IMR-90 (cell line): ENCODE results near the gene AKAP13. TPM values are rescaled to one million over a fixed set of nuclear protein-coding genes. Genes with fewer than 3 reads are reported as not detected.

Experiments used
- ATAC-seq: fragments of 200-7000 bp; cut with Tn5 transposase; 2 replicates; pipeline ENCODE4 v1.9.1; 2020; ENCODE audit warnings: low read depth, mild to moderate bottlenecking, moderate library complexity
- BruUV-seq: library from RNA; stranded (reverse); fragments of 400-500 nt; replicated peaks from 2 replicates; lab custom pipeline; 2021; lab: Mats Ljungman, UMichigan
- CTCF ChIA-PET: fragments of 300-600 bp; formaldehyde crosslinking; extraction: SDS; loops from one replicate; lab custom pipeline; 2021; ENCODE audit warnings: antibody characterized with exemption; lab: Yijun Ruan, JAX
- POLR2A ChIA-PET: fragments of 300-600 bp; sonication (Branson Sonifier 250); formaldehyde crosslinking; loops from one replicate; lab custom pipeline; 2022; ENCODE audit warnings: antibody characterized with exemption; ENCODE audit not compliant: unreplicated experiment; lab: Charles Lee
- DNase-seq: peaks from one replicate; pipeline ENCODE4 v3.0.0; 2013
- H2AFZ ChIP-seq: replicated peaks from 2 replicates; pipeline ENCODE3; 2013; ENCODE audit warnings: low read length, mild to moderate bottlenecking; ENCODE audit not compliant: poor library complexity
- H2AK5ac ChIP-seq: 2 replicates; pipeline ENCODE4 v1.6.1; 2013; ENCODE audit warnings: low read depth, low read length, inconsistent platforms
- H2AK9ac ChIP-seq: replicated peaks from 2 replicates; pipeline ENCODE3; 2013; ENCODE audit warnings: mild to moderate bottlenecking, low read depth, low read length, moderate library complexity; ENCODE audit not compliant: poor library complexity
- H2BK120ac ChIP-seq: 2 replicates; pipeline ENCODE4 v1.6.1; 2013; ENCODE audit warnings: low read depth, low read length, inconsistent platforms
- H2BK15ac ChIP-seq: 3 replicates; pipeline ENCODE4 v1.6.1; 2013; ENCODE audit warnings: low read depth, low read length, inconsistent platforms
- H2BK20ac ChIP-seq: 2 replicates; pipeline ENCODE4 v1.6.1; 2013; ENCODE audit warnings: low read depth, mild to moderate bottlenecking, inconsistent platforms, low read length, moderate library complexity
- H2BK5ac ChIP-seq: 2 replicates; pipeline ENCODE4 v1.6.1; 2013; ENCODE audit warnings: mild to moderate bottlenecking, low read depth, low read length, inconsistent platforms; ENCODE audit not compliant: poor library complexity, severe bottlenecking
- H3K14ac ChIP-seq: replicated peaks from 2 replicates; pipeline ENCODE4 v1.6.1; 2013; ENCODE audit warnings: low read depth, low read length, inconsistent platforms
- H3K18ac ChIP-seq: 2 replicates; pipeline ENCODE4 v1.6.1; 2013; ENCODE audit warnings: low read depth, low read length, control low read depth
- H3K23ac ChIP-seq: 2 replicates; pipeline ENCODE4 v1.6.1; 2013; ENCODE audit warnings: low read depth, low read length, inconsistent platforms
- H3K27ac ChIP-seq: 2 replicates; pipeline ENCODE4 v1.5.1; 2013; ENCODE audit warnings: mild to moderate bottlenecking, control low read depth, low read length; ENCODE audit not compliant: insufficient read depth
- H3K27me3 ChIP-seq: 2 replicates; pipeline ENCODE4 v1.6.1; 2013; ENCODE audit warnings: low read length; ENCODE audit not compliant: control insufficient read depth, insufficient read depth
- H3K36me3 ChIP-seq: 2 replicates; pipeline ENCODE4 v1.6.1; 2013; ENCODE audit warnings: low read length, mixed read lengths; ENCODE audit not compliant: control insufficient read depth, insufficient read depth
- H3K4ac ChIP-seq: 2 replicates; pipeline ENCODE4 v1.6.1; 2013; ENCODE audit warnings: low read depth, low read length, inconsistent platforms
- H3K4me1 ChIP-seq: 2 replicates; pipeline ENCODE4 v1.6.1; 2013; ENCODE audit warnings: low read length, mixed read lengths; ENCODE audit not compliant: control insufficient read depth, insufficient read depth
- H3K4me2 ChIP-seq: 2 replicates; pipeline ENCODE4 v1.6.1; 2013; ENCODE audit warnings: low read depth, mild to moderate bottlenecking, control low read depth, low read length, moderate library complexity
- H3K4me3 ChIP-seq: 2 replicates; pipeline ENCODE4 v1.5.1; 2013; ENCODE audit warnings: low read depth, mild to moderate bottlenecking, control low read depth, low read length, moderate library complexity; ENCODE audit not compliant: insufficient read depth
- H3K56ac ChIP-seq: 2 replicates; pipeline ENCODE4 v1.6.1; 2013; ENCODE audit warnings: low read length, inconsistent platforms; ENCODE audit not compliant: insufficient read depth; ENCODE audit errors: extremely low read depth
- H3K79me1 ChIP-seq, 2 experiments: 2 replicates each; pipeline ENCODE4 v1.6.1; 2013; ENCODE audit warnings: low read length in 2 of 2, inconsistent platforms in 1 of 2, low read depth in 1 of 2
- H3K9ac ChIP-seq: 2 replicates; pipeline ENCODE4 v1.6.1; 2013; ENCODE audit warnings: low read depth, low read length, control low read depth
- H3K9me1 ChIP-seq: 2 replicates; pipeline ENCODE4 v1.6.1; 2013; ENCODE audit warnings: low read length, inconsistent platforms; ENCODE audit not compliant: insufficient read depth
- H3K9me3 ChIP-seq: 2 replicates; pipeline ENCODE4 v1.6.1; 2013; ENCODE audit warnings: low read length; ENCODE audit not compliant: control insufficient read depth, insufficient read depth
- H4K20me1 ChIP-seq: 2 replicates; pipeline ENCODE4 v1.6.1; 2013; ENCODE audit warnings: low read length, inconsistent platforms; ENCODE audit not compliant: insufficient read depth
- H4K5ac ChIP-seq: 2 replicates; pipeline ENCODE4 v1.6.1; 2013; ENCODE audit warnings: mild to moderate bottlenecking, low read depth, low read length, control low read depth
- H4K8ac ChIP-seq, 2 experiments: 2 replicates each; pipeline ENCODE4 v1.6.1; 2013; ENCODE audit warnings: low read depth in 2 of 2, low read length in 2 of 2, control low read depth in 1 of 2, inconsistent platforms in 1 of 2
- H4K91ac ChIP-seq: 2 replicates; pipeline ENCODE4 v1.6.1; 2013; ENCODE audit warnings: low read depth, low read length, inconsistent platforms; ENCODE audit not compliant: insufficient read depth
- CEBPB ChIP-seq: IDR thresholded peaks from 2 replicates; pipeline ENCODE4 v1.6.1; 2012; ENCODE audit warnings: low read depth, low read length, improper control_type of control experiment
- CHD1 ChIP-seq: IDR thresholded peaks from 2 replicates; pipeline ENCODE4 v1.6.1; 2012; ENCODE audit warnings: low read depth, low read length, improper control_type of control experiment
- FOS ChIP-seq: fragments of 150-350 bp; IDR thresholded peaks from 2 replicates; pipeline ENCODE4 v1.6.1; 2016; ENCODE audit warnings: low read depth, low read length
- MAFK ChIP-seq: IDR thresholded peaks from 2 replicates; pipeline ENCODE4 v1.6.1; 2012; ENCODE audit warnings: low read depth, low read length, improper control_type of control experiment
- NFE2L2 ChIP-seq: fragments of 150-350 bp; IDR thresholded peaks from 2 replicates; pipeline ENCODE4 v1.6.1; 2016; ENCODE audit warnings: low read depth, mild to moderate bottlenecking, low read length
- RAD21 ChIP-seq: IDR thresholded peaks from 2 replicates; pipeline ENCODE4 v1.6.1; 2012; ENCODE audit warnings: low read length, improper control_type of control experiment
- RCOR1 ChIP-seq: IDR thresholded peaks from 2 replicates; pipeline ENCODE4 v1.6.1; 2012; ENCODE audit warnings: mild to moderate bottlenecking, low read length, improper control_type of control experiment; ENCODE audit not compliant: insufficient replicate concordance
- SMC3 ChIP-seq: fragments of 150-350 bp; IDR thresholded peaks from 2 replicates; pipeline ENCODE4 v1.6.1; 2016; ENCODE audit warnings: low read depth, mild to moderate bottlenecking, antibody characterized with exemption, low read length, moderate library complexity
- WGBS, 2 experiments: methylation state at CpG; one replicate each; pipeline versions ENCODE4 v1.1.5 to v1.1.7; 2013; ENCODE audit warnings: missing lambda C conversion rate in 2 of 2; ENCODE audit not compliant: insufficient read length in 1 of 2; ENCODE audit errors: extremely low coverage in 2 of 2; 5-methylcytosine and 5-hydroxymethylcytosine counted together
- dilution Hi-C: fragments of 300-500 bp; cut with HindIII; formaldehyde crosslinking; loops from one replicate; pipeline ENCODE4 v1.14.3; 2018; ENCODE audit warnings: low sequenced_read_pairs; ENCODE audit not compliant: unreplicated experiment
- in situ Hi-C: fragments of 300-500 bp; cut with MboI; formaldehyde crosslinking; loops from 3 replicates; pipeline ENCODE4 v1.14.3; 2019; ENCODE audit warnings: low sequenced_read_pairs, inconsistent platforms, mixed read lengths
- intact Hi-C: fragments of 100-400 bp; cut with micrococcal nuclease; formaldehyde crosslinking; loops from 2 replicates; pipeline ENCODE4 v1.10.0; 2022
- polyA plus RNA-seq, 3 experiments: library from polyadenylated mRNA; depleted of rRNA; stranded (reverse); fragments of >200 nt; gene quantifications; 2 replicates each; pipeline ENCODE4 v1.2.3, GENCODE V29; 2012; ENCODE audit warnings: low replicate concordance in 1 of 3
- total RNA-seq: library from RNA; depleted of rRNA; stranded (reverse); fragments of >200 nt; gene quantifications from 2 replicates; pipeline ENCODE4 v1.2.3, GENCODE V29; 2012
- TF ChIP-seq, protein P1 (sequence below): fragments of 150-350 bp; IDR thresholded peaks from 2 replicates; pipeline ENCODE4 v1.6.1; 2016; ENCODE audit warnings: low read depth, mild to moderate bottlenecking, low read length, moderate library complexity, borderline replicate concordance
- TF ChIP-seq, protein P2 (sequence below): fragments of 150-350 bp; IDR thresholded peaks from 2 replicates; pipeline ENCODE4 v1.6.1; 2017; ENCODE audit warnings: mild to moderate bottlenecking, antibody characterized with exemption, low read length, low read depth

AKAP13 gene
- total and polyA plus RNA-seq, 2 of the 4 experiments (the other 2 are of a cell fraction), result 10.4 to 46.4 TPM

DNA sequence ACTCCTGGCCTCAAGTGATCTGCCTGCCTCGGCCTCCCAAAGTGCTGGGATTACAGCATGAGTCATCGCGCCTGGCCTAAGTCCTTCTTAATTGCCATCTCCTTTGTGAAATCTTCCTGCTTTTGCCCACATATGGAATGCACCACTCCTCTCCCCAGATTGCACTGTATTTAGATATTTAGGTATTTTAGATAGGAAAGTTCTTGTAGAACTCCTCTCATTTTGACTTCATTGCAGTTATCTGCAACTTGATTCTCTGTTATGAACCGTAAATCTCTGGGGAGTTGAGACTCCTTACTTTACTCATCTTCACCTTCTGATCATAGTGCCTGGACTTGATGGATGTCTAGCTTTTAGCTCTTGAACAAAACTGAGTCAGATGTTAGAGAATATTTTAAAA lies 150.7 kb downstream of the AKAP13 start:
- H4K20me1 ChIP-seq, result peaks cover 5% of the 10 kb centered on the region; the same call in 1 of the 2 replicates
- peak; percentile 51 for ATAC-seq
- no peak overlapping the region for H3K23ac ChIP-seq
- WGBS, 2 experiments, result no CpG with 5 or more reads among the region's 4 CpGs
- H3K18ac ChIP-seq, result no peak overlapping the region
- H4K5ac ChIP-seq, result no peak overlapping the region
- H3K4me3 ChIP-seq, result no peak overlapping the region
- BruUV-seq, result no TSS peak
- H2AFZ ChIP-seq, result no peak overlapping the region
- no peak overlapping the region for H3K56ac ChIP-seq
- no peak overlapping the region for H2AK9ac ChIP-seq
- CTCF ChIA-PET, result interaction anchor here (1.4 kb wide), 1 partner anchor 80 kb away, joined by 3 read pairs; no protein-coding TSS in a partner anchor
- H2BK5ac ChIP-seq, result no peak overlapping the region
- H2AK5ac ChIP-seq, result no peak overlapping the region
- peaks cover 6% of the 10 kb centered on the region for H3K36me3 ChIP-seq
- no peak overlapping the region for H4K91ac ChIP-seq
- no peak overlapping the region for H3K4ac ChIP-seq
- H2BK120ac ChIP-seq, result no peak overlapping the region
- no peaks in the 10 kb centered on the region for H3K9me3 ChIP-seq
- H3K9ac ChIP-seq, result no peak overlapping the region
- TF ChIP-seq, protein P1, sequence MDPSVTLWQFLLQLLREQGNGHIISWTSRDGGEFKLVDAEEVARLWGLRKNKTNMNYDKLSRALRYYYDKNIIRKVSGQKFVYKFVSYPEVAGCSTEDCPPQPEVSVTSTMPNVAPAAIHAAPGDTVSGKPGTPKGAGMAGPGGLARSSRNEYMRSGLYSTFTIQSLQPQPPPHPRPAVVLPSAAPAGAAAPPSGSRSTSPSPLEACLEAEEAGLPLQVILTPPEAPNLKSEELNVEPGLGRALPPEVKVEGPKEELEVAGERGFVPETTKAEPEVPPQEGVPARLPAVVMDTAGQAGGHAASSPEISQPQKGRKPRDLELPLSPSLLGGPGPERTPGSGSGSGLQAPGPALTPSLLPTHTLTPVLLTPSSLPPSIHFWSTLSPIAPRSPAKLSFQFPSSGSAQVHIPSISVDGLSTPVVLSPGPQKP, result no peak
- TF ChIP-seq FOS, result no peak
- no peak for TF ChIP-seq CHD1
- no peak for TF ChIP-seq SMC3
- TF ChIP-seq, protein P2, sequence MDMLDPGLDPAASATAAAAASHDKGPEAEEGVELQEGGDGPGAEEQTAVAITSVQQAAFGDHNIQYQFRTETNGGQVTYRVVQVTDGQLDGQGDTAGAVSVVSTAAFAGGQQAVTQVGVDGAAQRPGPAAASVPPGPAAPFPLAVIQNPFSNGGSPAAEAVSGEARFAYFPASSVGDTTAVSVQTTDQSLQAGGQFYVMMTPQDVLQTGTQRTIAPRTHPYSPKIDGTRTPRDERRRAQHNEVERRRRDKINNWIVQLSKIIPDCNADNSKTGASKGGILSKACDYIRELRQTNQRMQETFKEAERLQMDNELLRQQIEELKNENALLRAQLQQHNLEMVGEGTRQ, result no peak
- TF ChIP-seq RCOR1, result no peak
- no peak for TF ChIP-seq CEBPB
- no peak for TF ChIP-seq MAFK
- no peak for TF ChIP-seq NFE2L2
- TF ChIP-seq RAD21, result no peak
- in situ Hi-C loops (no loop called here), intact Hi-C loops (no loop called here), dilution Hi-C loops (no loop called here)
- POLR2A ChIA-PET, result no interaction called here
- peaks cover 19% of the 10 kb centered on the region for H3K9me1 ChIP-seq
- no peak overlapping the region for H3K14ac ChIP-seq
- peak; percentile 80 for DNase-seq
- no peak overlapping the region; the same call in 1 of the 2 replicates for H3K27ac ChIP-seq
- no peaks in the 10 kb centered on the region for H3K27me3 ChIP-seq
- no peak overlapping the region for H3K4me2 ChIP-seq
- H2BK15ac ChIP-seq, result no peak overlapping the region
- H3K79me1 ChIP-seq, result peaks cover 29 to 63% of the 10 kb centered on the region in 2 experiments
- no peak overlapping the region for H2BK20ac ChIP-seq
- H4K8ac ChIP-seq, result no peak overlapping the region
- peaks cover 10% of the 10 kb centered on the region for H3K4me1 ChIP-seq
